Measurements from ENCODE around the gene TCEANC2. TPM values are rescaled to one million over a fixed set of nuclear protein-coding genes. Genes with fewer than 3 reads are reported as not detected.

TCEANC2 gene
- total RNA-seq, 4 donors from 2014 or later = 4.3 to 5.8 (median 4.4) TPM

GRCh38 chr1:54008876-54009275 lies 44.5 kb upstream of the TCEANC2 start:
- DNase-seq = no peak
- H3K4me3 ChIP-seq (replicated peaks in 1 of 3) = no peak overlapping the region
- TF ChIP-seq CTCF (IDR thresholded peaks at IDR 0.05) = no peak
- TF ChIP-seq POLR2A (IDR thresholded peaks at IDR 0.05) = no peak
- intact Hi-C loops (cut with DNase I) = no loop called here
- no peaks in the 10 kb centered on the region for H3K9me3 ChIP-seq
- H3K27ac ChIP-seq = no peak overlapping the region
- 52% methylated on average over 11 to 12 of the region's 13 CpGs for WGBS, 2 donors
- no peaks in the 10 kb centered on the region for H3K27me3 ChIP-seq
- H3K36me3 ChIP-seq = no peaks in the 10 kb centered on the region
- no peaks in the 10 kb centered on the region for H3K4me1 ChIP-seq

DNA sequence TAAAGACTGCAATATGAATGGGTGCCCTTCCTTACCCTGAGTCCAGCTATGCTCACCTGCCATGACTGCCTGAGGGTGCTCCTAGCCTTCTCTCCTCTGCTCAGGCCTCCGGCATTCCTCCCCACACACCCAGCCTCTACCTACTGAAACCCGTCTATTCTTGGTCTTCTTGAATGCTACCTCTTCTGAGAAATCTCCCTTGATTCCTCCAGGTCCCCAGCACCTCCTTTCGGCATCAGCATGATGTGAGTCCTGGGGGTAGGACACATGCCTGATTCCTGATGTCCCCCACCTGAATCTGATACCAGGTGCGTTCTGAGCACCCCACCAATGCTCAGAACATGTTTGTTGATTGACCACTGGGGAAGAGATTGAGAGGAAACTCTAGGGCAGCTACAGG lies 44.0 kb upstream of the TCEANC2 start:
- Histone ChIP-seq H3K4me3 (replicated peaks in 1 of 3) (no peak overlapping the region), H3K36me3 (no peaks in the 10 kb centered on the region), H3K27ac (no peak overlapping the region), H3K4me1 (no peaks in the 10 kb centered on the region), H3K9me3 (no peaks in the 10 kb centered on the region), H3K27me3 (no peaks in the 10 kb centered on the region)
- no peak for DNase-seq
- 81 to 93% methylated on average over 4 of the region's 4 CpGs for WGBS, 2 donors
- intact Hi-C loops (cut with DNase I) = no loop called here
- no peak for TF ChIP-seq CTCF (IDR thresholded peaks at IDR 0.05)

- H3K4me1 ChIP-seq = no peaks in the 10 kb centered on the region
- intact Hi-C loops (cut with DNase I) = no loop called here
- H3K27me3 ChIP-seq = no peaks in the 10 kb centered on the region
- H3K4me3 ChIP-seq (replicated peaks in 1 of 3) = no peak overlapping the region
- 60 to 76% methylated on average over 4 to 5 of the region's 5 CpGs for WGBS, 2 donors
- DNase-seq = no peak
- no peaks in the 10 kb centered on the region for H3K9me3 ChIP-seq
- TF ChIP-seq CTCF (IDR thresholded peaks at IDR 0.05) (no peak), POLR2A (IDR thresholded peaks at IDR 0.05) (no peak)
- H3K27ac ChIP-seq = no peak overlapping the region
- H3K36me3 ChIP-seq = no peaks in the 10 kb centered on the region
Measured at GRCh38 chr1:54010415-54011117, 42.8 kb upstream of the TCEANC2 start.

GRCh38 chr1:54011316-54012007 lies 41.9 kb upstream of the TCEANC2 start:
- intact Hi-C loops (cut with DNase I) = no loop called here
- TF ChIP-seq POLR2A (IDR thresholded peaks at IDR 0.05) (no peak), CTCF (IDR thresholded peaks at IDR 0.05) (no peak)
- no peaks in the 10 kb centered on the region for H3K9me3 ChIP-seq
- H3K4me1 ChIP-seq = peaks cover 0 to 6% of the 10 kb centered on the region in 2 donors
- no peaks in the 10 kb centered on the region for H3K27me3 ChIP-seq
- H3K4me3 ChIP-seq (replicated peaks in 1 of 3) = no peak overlapping the region
- H3K27ac ChIP-seq = no peak overlapping the region
- DNase-seq = no peak
- 81 to 91% methylated on average over 9 of the region's 9 CpGs for WGBS, 2 donors
- no peaks in the 10 kb centered on the region for H3K36me3 ChIP-seq

DNA sequence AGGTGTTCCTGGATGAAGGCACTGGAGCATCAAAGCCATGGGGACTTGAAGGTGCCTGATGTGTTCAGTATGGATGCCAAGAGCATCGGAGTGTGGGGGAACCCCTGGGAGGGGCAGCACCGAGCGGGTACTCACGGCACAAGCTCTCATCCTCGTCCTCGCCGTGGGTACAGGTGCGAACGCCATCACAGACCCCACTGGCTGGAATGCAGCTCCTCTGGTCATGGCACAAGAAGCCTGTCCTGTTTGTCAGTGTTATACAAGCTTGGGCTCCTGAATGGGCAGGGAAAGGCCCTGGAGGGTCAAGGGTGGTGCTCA lies 41.4 kb upstream of the TCEANC2 start:
- Histone ChIP-seq H3K36me3 (no peaks in the 10 kb centered on the region), H3K9me3 (no peaks in the 10 kb centered on the region), H3K4me3 (replicated peaks in 1 of 3) (no peak overlapping the region), H3K27ac (no peak overlapping the region), H3K4me1 (peaks cover 0 to 6% of the 10 kb centered on the region in 2 donors), H3K27me3 (no peaks in the 10 kb centered on the region)
- TF ChIP-seq CTCF (IDR thresholded peaks at IDR 0.05) (no peak), POLR2A (IDR thresholded peaks at IDR 0.05) (no peak)
- no peak for DNase-seq
- intact Hi-C loops (cut with DNase I) = no loop called here
- 80 to 83% methylated on average over 2 to 7 of the region's 9 CpGs for WGBS, 2 donors

All from thyroid gland (tissue), 4 donors.